Neural crest cell (in vitro differentiated cells): Measurements from ENCODE around the gene SREK1IP1. TPM values are rescaled to one million over a fixed set of nuclear protein-coding genes. Genes with fewer than 3 reads are reported as not detected.
"Not testable (repeated sequence)": the region's sequence is repeated elsewhere in the genome, so short reads cannot be mapped to it uniquely, and the experiment has no call there.

Experiments
- DNase-seq: peaks from one replicate; pipeline ENCODE4 v3.0.0; 2021; ENCODE audit warnings: low read depth, mixed read lengths, low spot score
- H3K27ac Mint-ChIP-seq: one replicate; pipeline ENCODE4 v1.8.0; 2021; ENCODE audit warnings: mild to moderate bottlenecking, mixed read lengths; ENCODE audit not compliant: unreplicated experiment
- H3K27me3 Mint-ChIP-seq: 2 replicates; pipeline ENCODE4 v1.8.0; 2021; ENCODE audit warnings: low read depth, mild to moderate bottlenecking, mixed read lengths
- H3K36me3 Mint-ChIP-seq: 2 replicates; pipeline ENCODE4 v1.8.0; 2021; ENCODE audit warnings: low read depth, mild to moderate bottlenecking, mixed read lengths
- H3K4me1 Mint-ChIP-seq: 2 replicates; pipeline ENCODE4 v1.8.0; 2021; ENCODE audit warnings: mixed read lengths
- H3K4me3 Mint-ChIP-seq: one replicate; pipeline ENCODE4 v1.8.0; 2021; ENCODE audit warnings: mild to moderate bottlenecking, mixed read lengths
- H3K9me3 Mint-ChIP-seq: 2 replicates; pipeline ENCODE4 v1.8.0; 2021; ENCODE audit warnings: mixed read lengths
- total RNA-seq: library from RNA; stranded (reverse); gene quantifications from 2 replicates; pipeline ENCODE4 v1.2.1, GENCODE V29; 2021
- TF ChIP-seq, protein P1 (sequence below): fragments of 200-600 bp; sonication (generic); conservative IDR thresholded peaks from 2 replicates; pipeline ENCODE4 v1.5.0; 2021; ENCODE audit warnings: antibody characterized with exemption, mild to moderate bottlenecking

The SREK1IP1 gene
- total RNA-seq, 1 donor from 2014 or later: 26.4 TPM

DNA sequence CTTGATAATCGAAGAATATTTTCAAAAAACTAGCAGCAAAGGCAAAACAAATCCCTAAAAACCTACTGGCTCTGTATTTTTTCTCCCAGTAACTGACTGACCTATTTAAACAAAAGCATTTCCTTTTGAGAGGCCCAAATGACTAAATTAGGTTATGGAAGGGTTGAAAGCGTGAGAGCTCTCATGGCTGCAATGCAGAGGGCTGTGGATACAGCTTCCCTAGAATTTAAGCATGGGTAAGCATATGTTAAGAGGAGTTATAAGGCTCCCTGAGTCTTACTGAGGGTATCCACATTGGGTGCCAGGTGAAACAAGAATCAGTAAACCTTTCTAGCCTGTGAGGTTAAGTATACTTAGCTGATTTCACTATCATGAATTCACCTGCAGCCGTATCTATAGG is 45.9 kb downstream of the SREK1IP1 start:
- Mint-ChIP-seq H3K36me3 (peaks cover 6% of the 10 kb centered on the region), H3K9me3 (no peaks in the 10 kb centered on the region), H3K4me3 (no peak overlapping the region), H3K27ac (no peak overlapping the region), H3K4me1 (no peaks in the 10 kb centered on the region), H3K27me3 (no peaks in the 10 kb centered on the region)
- TF ChIP-seq, protein P1, sequence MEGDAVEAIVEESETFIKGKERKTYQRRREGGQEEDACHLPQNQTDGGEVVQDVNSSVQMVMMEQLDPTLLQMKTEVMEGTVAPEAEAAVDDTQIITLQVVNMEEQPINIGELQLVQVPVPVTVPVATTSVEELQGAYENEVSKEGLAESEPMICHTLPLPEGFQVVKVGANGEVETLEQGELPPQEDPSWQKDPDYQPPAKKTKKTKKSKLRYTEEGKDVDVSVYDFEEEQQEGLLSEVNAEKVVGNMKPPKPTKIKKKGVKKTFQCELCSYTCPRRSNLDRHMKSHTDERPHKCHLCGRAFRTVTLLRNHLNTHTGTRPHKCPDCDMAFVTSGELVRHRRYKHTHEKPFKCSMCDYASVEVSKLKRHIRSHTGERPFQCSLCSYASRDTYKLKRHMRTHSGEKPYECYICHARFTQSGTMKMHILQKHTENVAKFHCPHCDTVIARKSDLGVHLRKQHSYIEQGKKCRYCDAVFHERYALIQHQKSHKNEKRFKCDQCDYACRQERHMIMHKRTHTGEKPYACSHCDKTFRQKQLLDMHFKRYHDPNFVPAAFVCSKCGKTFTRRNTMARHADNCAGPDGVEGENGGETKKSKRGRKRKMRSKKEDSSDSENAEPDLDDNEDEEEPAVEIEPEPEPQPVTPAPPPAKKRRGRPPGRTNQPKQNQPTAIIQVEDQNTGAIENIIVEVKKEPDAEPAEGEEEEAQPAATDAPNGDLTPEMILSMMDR: no peak
- no peak for DNase-seq

DNA sequence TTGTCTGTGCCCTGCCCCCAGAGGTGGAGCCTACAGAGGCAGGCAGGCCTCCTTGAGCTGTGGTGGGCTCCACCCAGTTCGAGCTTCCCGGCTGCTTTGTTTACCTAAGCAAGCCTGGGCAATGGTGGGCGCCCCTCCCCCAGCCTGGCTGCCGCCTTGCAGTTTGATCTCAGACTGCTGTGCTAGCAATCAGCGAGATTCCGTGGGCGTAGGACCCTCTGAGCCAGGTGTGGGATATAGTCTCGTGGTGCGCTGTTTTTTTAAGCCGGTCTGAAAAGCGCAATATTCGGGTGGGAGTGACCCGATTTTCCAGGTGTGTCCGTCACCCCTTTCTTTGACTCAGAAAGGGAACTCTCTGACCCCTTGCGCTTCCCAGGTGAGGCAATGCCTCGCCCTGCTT is 54.0 kb downstream of the SREK1IP1 start:
- H3K9me3 Mint-ChIP-seq, H3K27ac Mint-ChIP-seq, H3K27me3 Mint-ChIP-seq, H3K36me3 Mint-ChIP-seq, DNase-seq, H3K4me1 Mint-ChIP-seq: not testable (repeated sequence)
- peak overlapping the region; percentile 62 for H3K4me3 Mint-ChIP-seq

DNA sequence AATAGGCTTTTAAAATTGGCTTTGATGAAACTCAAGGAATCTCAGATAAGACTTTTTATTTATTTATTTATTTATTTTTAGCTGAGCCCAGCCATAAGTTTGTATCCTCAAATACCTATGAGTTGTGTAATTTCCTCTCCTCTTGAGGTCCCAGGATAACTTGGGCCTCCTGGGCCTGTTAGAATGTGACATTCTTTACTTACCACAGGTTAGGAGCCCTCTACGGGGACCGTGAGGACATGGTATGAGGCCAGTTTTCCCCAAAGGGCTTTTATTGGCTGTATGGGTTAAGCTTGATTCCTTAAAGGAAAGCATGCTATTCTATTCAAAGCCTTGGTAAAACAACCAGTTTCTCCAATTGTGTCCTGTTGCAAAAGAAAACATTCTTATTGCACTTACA is 61.3 kb downstream of the SREK1IP1 start:
- peaks cover 3% of the 10 kb centered on the region for H3K9me3 Mint-ChIP-seq
- no peak overlapping the region for H3K27ac Mint-ChIP-seq
- TF ChIP-seq, protein P1: no peak

DNA sequence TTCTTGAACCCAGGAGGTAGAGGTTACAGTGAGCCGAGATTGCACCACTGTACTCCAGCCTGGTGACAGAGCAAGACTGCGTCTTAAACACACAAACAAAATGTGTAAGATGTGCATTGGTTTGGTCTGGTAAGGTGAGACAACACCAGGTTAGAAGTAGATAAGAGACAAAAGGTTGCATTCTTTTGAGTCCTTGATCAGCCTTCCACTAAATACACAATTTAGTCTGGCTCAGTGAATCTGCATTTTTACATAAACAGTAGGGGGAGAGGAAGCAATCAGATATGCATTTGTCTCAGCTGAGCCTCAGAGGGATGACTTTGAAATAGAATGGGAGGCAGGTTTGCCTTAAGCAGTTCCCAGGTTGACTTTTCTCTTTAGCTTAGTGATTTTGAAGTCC is 62.4 kb downstream of the SREK1IP1 start:
- H3K4me1 Mint-ChIP-seq, H3K27me3 Mint-ChIP-seq, H3K4me3 Mint-ChIP-seq, H3K36me3 Mint-ChIP-seq, H3K27ac Mint-ChIP-seq, DNase-seq, H3K9me3 Mint-ChIP-seq: not testable (repeated sequence)

More for the DNA sequence above, 61.3 kb downstream of the SREK1IP1 start:
- no peak for DNase-seq
- no peaks in the 10 kb centered on the region for H3K4me1 Mint-ChIP-seq
- H3K36me3 Mint-ChIP-seq: no peaks in the 10 kb centered on the region
- H3K4me3 Mint-ChIP-seq: no peak overlapping the region
- no peaks in the 10 kb centered on the region for H3K27me3 Mint-ChIP-seq

DNA sequence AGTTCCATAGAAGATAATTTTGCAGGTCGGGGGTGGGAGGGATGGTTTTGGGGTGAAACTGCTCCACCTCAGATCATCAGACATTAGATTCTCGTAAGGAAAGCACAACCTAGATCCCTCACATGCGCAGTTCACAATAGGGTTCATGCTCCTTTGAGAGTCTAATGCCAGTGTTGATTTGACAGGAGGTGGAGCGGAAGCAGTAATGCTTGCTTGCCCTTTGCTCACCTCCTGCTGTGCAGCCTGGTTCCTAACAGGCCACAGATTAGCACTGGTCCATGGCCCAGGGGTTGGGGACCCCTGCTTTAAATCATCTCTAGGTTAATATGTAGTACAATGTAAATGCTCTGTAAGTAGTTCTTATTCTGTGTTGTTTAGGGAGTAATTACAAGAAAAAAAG is 67.7 kb downstream of the SREK1IP1 start:
- TF ChIP-seq, protein P1: no peak
- Mint-ChIP-seq H3K36me3 (peaks cover 4% of the 10 kb centered on the region), H3K4me3 (no peak overlapping the region), H3K27ac (no peak overlapping the region), H3K27me3 (no peaks in the 10 kb centered on the region), H3K4me1 (no peaks in the 10 kb centered on the region), H3K9me3 (peaks cover 5% of the 10 kb centered on the region)
- no peak for DNase-seq

DNA sequence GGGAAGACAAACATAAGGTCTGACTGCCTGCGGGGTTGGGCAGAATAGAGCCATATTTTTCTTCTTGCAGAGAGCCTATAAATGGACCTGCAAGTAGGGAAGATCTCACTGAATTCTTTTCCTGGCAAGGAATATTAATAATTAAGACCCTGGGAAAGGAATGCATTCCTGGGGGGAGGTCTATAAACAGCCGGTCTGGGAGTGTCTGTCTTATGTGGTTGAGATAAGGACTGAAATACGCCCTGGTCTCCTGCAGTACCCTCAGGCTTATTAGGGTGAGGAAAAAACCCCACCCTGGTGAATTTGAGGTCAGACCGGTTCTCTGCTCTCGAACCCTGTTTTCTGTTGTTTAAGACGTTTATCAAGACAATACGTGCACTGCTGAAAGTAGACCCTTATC is 72.1 kb downstream of the SREK1IP1 start:
- not testable (repeated sequence) for H3K27ac Mint-ChIP-seq, DNase-seq, H3K36me3 Mint-ChIP-seq, H3K4me3 Mint-ChIP-seq, H3K4me1 Mint-ChIP-seq, H3K9me3 Mint-ChIP-seq
- H3K27me3 Mint-ChIP-seq: peaks cover 20% of the 10 kb centered on the region

DNA sequence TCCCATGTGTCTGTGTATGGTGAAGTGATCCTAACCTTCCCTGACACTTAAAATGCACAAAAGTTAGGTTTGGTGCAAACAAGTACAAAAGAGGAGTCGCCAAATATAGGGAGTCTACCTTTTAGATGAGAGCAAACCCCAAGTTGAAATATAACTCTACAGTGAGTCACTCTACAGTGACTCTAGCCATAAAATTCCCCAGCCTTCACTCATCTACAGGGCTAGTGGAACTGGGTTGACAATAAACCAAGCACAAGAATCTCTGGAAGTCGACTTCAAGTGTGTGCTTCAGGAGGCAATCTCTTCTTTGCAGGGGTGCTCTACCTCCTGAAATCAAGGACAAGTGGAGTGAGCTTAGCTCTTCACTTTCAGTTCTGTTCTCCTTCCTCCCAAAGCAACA is 74.9 kb downstream of the SREK1IP1 start:
- Mint-ChIP-seq H3K4me1 (peaks cover 17% of the 10 kb centered on the region), H3K9me3 (peaks cover 8% of the 10 kb centered on the region), H3K27me3 (peaks cover 45% of the 10 kb centered on the region), H3K36me3 (peaks cover 4% of the 10 kb centered on the region), H3K27ac (no peak overlapping the region), H3K4me3 (no peak overlapping the region)
- DNase-seq: no peak
- TF ChIP-seq, protein P1: no peak
